ENCODE results near the gene STARD9. TPM values are rescaled to one million over a fixed set of nuclear protein-coding genes. Genes with fewer than 3 reads are reported as not detected.

Gene STARD9
- total and polyA plus RNA-seq, 2 of the 4 experiments (the other 2 are of a cell fraction): 2.0 to 3.2 TPM

DNA sequence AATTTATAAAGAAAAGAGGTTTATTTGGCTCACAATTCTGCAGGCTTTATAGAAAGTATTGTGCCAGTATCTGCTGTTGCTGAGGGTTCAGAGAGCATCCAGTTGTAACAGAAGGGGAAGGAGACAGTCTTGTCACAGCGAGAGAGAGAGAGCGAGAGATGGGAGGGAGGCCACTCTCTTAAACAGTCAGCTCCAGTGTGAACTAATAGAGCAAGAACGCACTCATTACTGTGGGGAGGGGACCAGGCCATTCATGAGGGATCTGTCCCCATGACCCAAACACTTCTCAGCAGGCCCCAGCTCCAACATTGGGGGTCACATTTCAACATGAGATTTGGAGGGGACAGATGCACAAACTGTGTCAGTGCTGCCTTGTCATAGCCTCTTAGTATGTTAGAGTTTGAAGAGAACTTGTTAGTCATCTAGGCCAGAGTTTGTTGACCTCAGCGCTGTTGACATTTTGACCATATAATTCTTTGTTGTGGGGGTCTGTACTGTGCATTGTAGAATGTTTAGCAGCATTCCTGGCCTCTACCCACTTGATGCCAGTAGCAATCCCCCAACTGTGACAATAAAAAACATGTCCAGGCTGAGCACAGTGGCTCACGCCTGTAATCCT, 15.3 kb downstream of the STARD9 start:
- Histone ChIP-seq H4K20me1 (ENCODE audit: insufficient read depth, low read length) (no peaks in the 10 kb centered on the region), H3K18ac (ENCODE audit: low read depth, low read length) (no peak overlapping the region)

More for the DNA sequence above, 15.3 kb downstream of the STARD9 start:
- no peak overlapping the region for H2AK5ac ChIP-seq (ENCODE audit: low read depth, low read length)
- H3K4me1 ChIP-seq (ENCODE audit: control insufficient read depth, insufficient read depth, low read length): peaks cover 5% of the 10 kb centered on the region; the same call in 1 of the 2 replicates
- TF ChIP-seq MAZ (IDR thresholded peaks at IDR 0.05; ENCODE audit: borderline replicate concordance, low read depth, low read length) (no peak), SMC3 (IDR thresholded peaks at IDR 0.05; ENCODE audit: low read depth, low read length) (no peak), NFE2L2 (IDR thresholded peaks at IDR 0.05; ENCODE audit: low read depth, low read length) (no peak), MXI1 (IDR thresholded peaks at IDR 0.05; ENCODE audit: borderline replicate concordance, low read depth, low read length) (no peak), CEBPB (IDR thresholded peaks at IDR 0.05; ENCODE audit: low read depth, low read length) (no peak)
- dilution Hi-C loops (cut with HindIII; ENCODE audit: low sequenced_read_pairs, unreplicated experiment): no loop called here
- H4K5ac ChIP-seq (ENCODE audit: low read depth, low read length): no peak overlapping the region
- CTCF ChIA-PET: interaction anchor here (1.1 kb wide), 1 partner anchor 13 kb away, joined by 3 read pairs; no protein-coding TSS in a partner anchor
- H3K27ac ChIP-seq (ENCODE audit: insufficient read depth, low read length): no peak overlapping the region
- H3K4me3 ChIP-seq (ENCODE audit: insufficient read depth, low read depth, low read length): no peak overlapping the region
- no peak for DNase-seq
- no peak overlapping the region for H4K8ac ChIP-seq (ENCODE audit: low read depth in 2 of 2, low read length in 2 of 2)
- H2BK20ac ChIP-seq (ENCODE audit: low read depth, low read length): no peak overlapping the region
- peaks cover 3% of the 10 kb centered on the region; the same call in 1 of the 2 replicates for H3K36me3 ChIP-seq (ENCODE audit: control insufficient read depth, insufficient read depth, low read length)
- no peak overlapping the region for H2BK120ac ChIP-seq (ENCODE audit: low read depth, low read length)
- POLR2A ChIA-PET (ENCODE audit: unreplicated experiment): interaction anchor here (0.7 kb wide), 1 partner anchor 9 kb away, joined by 13 read pairs; no protein-coding TSS in a partner anchor
- H3K9me1 ChIP-seq (ENCODE audit: insufficient read depth, low read length): peaks cover 9% of the 10 kb centered on the region
- H3K9ac ChIP-seq (ENCODE audit: low read depth, low read length): peak overlapping the region; percentile 29; the same call in 1 of the 2 replicates
- no peak overlapping the region for H3K14ac ChIP-seq (replicated peaks; ENCODE audit: low read depth, low read length)
- no peak overlapping the region for H3K4ac ChIP-seq (ENCODE audit: low read depth, low read length)
- in situ Hi-C loops (cut with MboI; ENCODE audit: low sequenced_read_pairs): no loop called here
- no peak overlapping the region for H2BK5ac ChIP-seq (ENCODE audit: low read depth, low read length, poor library complexity, severe bottlenecking)
- no TSS peak for BruUV-seq (replicated peaks)
- WGBS, 2 experiments (ENCODE audit: extremely low coverage in 2 of 2, insufficient read length in 1 of 2): no CpG with 5 or more reads among the region's 5 CpGs
- H3K9me3 ChIP-seq (ENCODE audit: control insufficient read depth, insufficient read depth, low read length): no peaks in the 10 kb centered on the region
- H3K79me1 ChIP-seq (ENCODE audit: low read depth in 1 of 2, low read length in 2 of 2): peaks cover 2 to 41% of the 10 kb centered on the region in 2 experiments; a peak in 3 of 4 replicates
- no peak overlapping the region for H4K91ac ChIP-seq (ENCODE audit: insufficient read depth, low read depth, low read length)
- no peak for ATAC-seq (ENCODE audit: low read depth)
- no peak overlapping the region for H3K23ac ChIP-seq (ENCODE audit: low read depth, low read length)
- H2AFZ ChIP-seq (replicated peaks; ENCODE audit: low read length, poor library complexity): no peak overlapping the region
- no peak overlapping the region for H2AK9ac ChIP-seq (replicated peaks; ENCODE audit: low read depth, low read length, poor library complexity)
- H3K4me2 ChIP-seq (ENCODE audit: low read depth, low read length): no peak overlapping the region
- no peak overlapping the region for H3K56ac ChIP-seq (ENCODE audit: extremely low read depth, insufficient read depth, low read length)
- intact Hi-C loops (cut with micrococcal nuclease): no loop called here
- no peak overlapping the region for H2BK15ac ChIP-seq (ENCODE audit: low read depth, low read length)
- H3K27me3 ChIP-seq (ENCODE audit: control insufficient read depth, insufficient read depth, low read length): no peaks in the 10 kb centered on the region

All from IMR-90 (cell line).